ENCODE data around the gene CFAP97D1.

The CFAP97D1 gene

DNA sequence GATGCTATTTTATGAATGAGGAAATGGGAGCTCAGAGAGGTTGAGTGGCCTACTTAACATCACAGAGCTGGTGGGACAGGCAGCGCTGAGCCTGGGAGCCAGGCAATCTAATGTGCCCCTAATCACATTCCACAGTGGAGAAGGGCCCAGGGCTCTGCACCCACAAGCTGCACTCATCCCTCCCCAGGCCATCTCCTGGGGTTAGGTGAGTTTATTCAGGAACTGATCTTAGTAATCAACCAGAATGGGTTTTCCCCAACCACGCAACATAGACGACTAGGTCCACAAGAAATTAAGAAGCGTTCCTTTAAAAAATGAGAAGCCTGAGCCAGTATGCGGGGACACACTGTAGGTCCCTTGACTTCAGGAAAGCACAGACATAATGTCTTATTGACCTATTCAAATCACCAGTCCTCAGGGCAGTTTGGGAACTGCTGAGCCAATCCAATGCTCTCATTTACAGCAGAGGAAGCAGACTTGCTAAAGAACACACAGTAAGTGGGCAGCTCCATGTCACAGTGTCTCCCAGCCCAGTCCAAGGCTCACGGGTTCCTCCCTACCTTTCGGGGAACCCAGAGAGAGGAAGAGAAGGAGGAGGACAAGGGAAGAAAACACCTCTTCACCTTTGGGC lies 50.4 kb downstream of the CFAP97D1 start:
- DNase-seq = no peak

GRCh38 chr17:43831633-43832032 lies 51.4 kb downstream of the CFAP97D1 start:
- no peak for DNase-seq

DNA sequence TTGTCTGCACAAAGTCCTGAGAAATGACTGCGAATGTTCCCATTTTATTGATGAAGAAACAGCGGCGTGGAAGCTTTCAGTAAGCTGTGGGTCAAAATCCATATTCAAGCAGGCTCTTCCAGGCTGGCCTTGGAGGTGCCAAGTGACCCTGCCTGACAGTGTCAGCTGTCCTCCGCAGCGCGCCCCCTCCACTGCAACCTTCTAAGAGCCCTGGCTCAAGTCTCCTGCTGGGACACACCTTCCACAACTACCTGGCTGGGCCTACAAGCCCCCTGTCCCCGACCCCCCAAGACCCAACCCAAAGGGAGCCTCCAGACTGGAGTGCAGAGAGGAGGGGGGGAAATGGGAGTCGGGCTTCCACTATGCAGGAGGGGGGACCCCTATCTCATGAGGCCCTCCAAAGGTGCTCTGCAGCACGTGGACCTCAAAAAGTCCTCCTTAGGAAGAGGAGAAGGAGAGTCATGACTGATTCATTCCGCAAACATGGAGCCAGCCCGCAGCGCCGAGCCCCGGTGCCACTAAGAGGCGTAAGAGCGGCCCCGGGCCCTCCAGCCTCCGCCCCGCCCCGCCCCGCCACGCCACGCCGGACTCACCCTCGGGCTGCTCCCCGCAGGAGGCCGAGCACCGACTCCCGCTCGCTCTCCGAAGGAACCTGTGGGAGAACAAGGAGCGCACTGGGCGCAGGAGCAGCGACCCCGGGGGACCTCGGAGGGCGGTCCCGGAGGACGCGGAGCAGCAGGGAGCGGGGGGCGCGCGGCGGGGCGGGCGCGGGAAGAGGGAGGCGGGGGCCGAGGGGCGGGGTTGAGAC lies 52.1 kb downstream of the CFAP97D1 start:
- peak; percentile 50 for DNase-seq

GRCh38 chr17:43832976-43833829 lies 53.0 kb downstream of the CFAP97D1 start, which contains the start of gene MPP3:
Gene MPP3 (minus strand): TSS chr17:43833146. CDS start chr17:43831906, 1,240 bp downstream.
- peak; percentile 63 for DNase-seq

DNA sequence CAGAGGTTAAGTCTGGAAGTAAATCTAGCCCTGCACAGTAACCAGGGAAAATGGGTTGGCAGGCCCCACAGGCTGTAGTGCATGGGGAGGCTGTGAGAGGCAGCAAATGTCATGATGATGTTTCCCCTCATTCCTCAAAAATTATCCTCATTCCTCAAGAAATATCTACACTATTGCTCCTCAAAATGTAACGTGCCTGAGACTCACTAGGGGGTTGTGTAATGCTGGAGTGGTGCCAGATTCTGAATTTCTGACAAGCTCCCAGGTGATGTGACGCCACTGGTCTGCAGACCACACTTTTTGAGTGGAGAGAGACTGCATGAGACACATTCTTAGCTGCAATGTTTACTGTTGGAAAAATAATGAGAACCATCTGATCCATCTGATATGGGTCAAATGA lies 53.9 kb downstream of the CFAP97D1 start:
- no peak for DNase-seq

All from NCI-H2171 treated with DMSO at 0.1 percent for 48 hours (cell line).